ENCODE measurements around the gene RBPJ. TPM values are rescaled to one million over a fixed set of nuclear protein-coding genes. Genes with fewer than 3 reads are reported as not detected.

Gene RBPJ
- total and polyA plus RNA-seq, 11 donors = 21.9 to 84.3 (median 37.5) TPM

GRCh38 chr4:26326791-26327190 is 6.0 kb downstream of the RBPJ start:
- Histone ChIP-seq H3K36me3 (no peaks in the 10 kb centered on the region), H3K27ac (no peak overlapping the region), H3K4me3 (no peak overlapping the region), H3K27me3 (no peaks in the 10 kb centered on the region), H3K9me3 (no peaks in the 10 kb centered on the region), H3K4me1 (peaks cover 0 to 67% (median 44%) of the 10 kb centered on the region in 12 donors)
- intact Hi-C loops (cut with DNase I) = loop anchor here in 7 of 10 donors (10.0 kb wide), 7 partner anchors 122 to 412 kb away; partner anchors contain the start of gene SMIM20 (in 1 of the 7)
- DNase-seq (no peak), ATAC-seq (peak in 2 of 4 donors; percentile 31 to 54)
- TF ChIP-seq POLR2A (IDR thresholded peaks at IDR 0.05) (no peak), CTCF (IDR thresholded peaks at IDR 0.05) (no peak)
- 73 to 77% (median 74%) methylated on average over 2 of the region's 2 CpGs for WGBS, 4 donors

- no peak overlapping the region for H3K27ac ChIP-seq
- H3K9me3 ChIP-seq = no peaks in the 10 kb centered on the region
- WGBS, 4 donors = 43 to 46% (median 45%) methylated on average over 4 of the region's 4 CpGs
- intact Hi-C loops (cut with DNase I) = loop anchor here (1.0 to 10.0 kb wide), 6 partner anchors 77 to 385 kb away; no protein-coding TSS in a partner anchor
- TF ChIP-seq POLR2A (IDR thresholded peaks at IDR 0.05) (no peak), CTCF (IDR thresholded peaks at IDR 0.05) (peak; percentile 53 to 78 (median 67))
- H3K4me3 ChIP-seq = no peak overlapping the region
- ATAC-seq (peak in 3 of 4 donors; percentile 32 to 77 (median 69)), DNase-seq (no peak)
- H3K27me3 ChIP-seq = no peaks in the 10 kb centered on the region
- H3K36me3 ChIP-seq = no peaks in the 10 kb centered on the region
- peaks cover 0 to 54% (median 19%) of the 10 kb centered on the region in 12 donors for H3K4me1 ChIP-seq
Measured at GRCh38 chr4:26330186-26330787, 9.5 kb downstream of the RBPJ start.

- Histone ChIP-seq H3K9me3 (no peaks in the 10 kb centered on the region), H3K36me3 (no peaks in the 10 kb centered on the region), H3K27ac (no peak overlapping the region), H3K27me3 (no peaks in the 10 kb centered on the region), H3K4me3 (no peak overlapping the region), H3K4me1 (peaks cover 0 to 55% (median 19%) of the 10 kb centered on the region in 12 donors)
- ATAC-seq = peak in 3 of 4 donors; percentile 36 to 39 (median 38)
- TF ChIP-seq CTCF (IDR thresholded peaks at IDR 0.05) = no peak
- TF ChIP-seq POLR2A (IDR thresholded peaks at IDR 0.05) = no peak
- 58 to 75% (median 71%) methylated on average over 6 of the region's 6 CpGs for WGBS, 4 donors
- intact Hi-C loops (cut with DNase I) = loop anchor here (1.0 to 10.0 kb wide), 6 partner anchors 76 to 384 kb away; no protein-coding TSS in a partner anchor
- DNase-seq = no peak
Measured at GRCh38 chr4:26330946-26331345, 10.1 kb downstream of the RBPJ start.

GRCh38 chr4:26331380-26331950 is 10.7 kb downstream of the RBPJ start:
- DNase-seq (no peak), ATAC-seq (peak in 3 of 4 donors; percentile 38 to 54 (median 45))
- no peaks in the 10 kb centered on the region for H3K36me3 ChIP-seq
- WGBS, 4 donors = 67 to 72% (median 71%) methylated on average over 7 of the region's 7 CpGs
- H3K4me1 ChIP-seq = peaks cover 0 to 58% (median 19%) of the 10 kb centered on the region in 12 donors
- no peak for TF ChIP-seq CTCF (IDR thresholded peaks at IDR 0.05)
- TF ChIP-seq POLR2A (IDR thresholded peaks at IDR 0.05) = no peak
- no peaks in the 10 kb centered on the region for H3K9me3 ChIP-seq
- H3K4me3 ChIP-seq = no peak overlapping the region
- no peak overlapping the region for H3K27ac ChIP-seq
- intact Hi-C loops (cut with DNase I) = loop anchor here in 8 of 10 donors (2.0 to 10.0 kb wide), 5 partner anchors 76 to 383 kb away; no protein-coding TSS in a partner anchor
- no peaks in the 10 kb centered on the region for H3K27me3 ChIP-seq
